Hepatocyte (in vitro differentiated cells): ENCODE measurements around the gene PDS5A. TPM values are rescaled to one million over a fixed set of nuclear protein-coding genes. Genes with fewer than 3 reads are reported as not detected.

ENCODE experiments used
- polyA plus RNA-seq: library from polyadenylated mRNA; unstranded; fragments of >200 nt; fragmentation: Nextera tagmentation; extraction: Ambion mirVana; gene quantifications from 2 replicates; pipeline ENCODE4 v1.2.1, GENCODE V29; 2016
- small RNA-seq: library from RNA; depleted of rRNA; stranded (forward); fragments of <200 nt; gene quantifications from one replicate; pipeline ENCODE3, GENCODE V24; 2014
- total RNA-seq: library from RNA; depleted of rRNA; stranded (reverse); fragments of >200 nt; gene quantifications from 2 replicates; pipeline ENCODE4 v1.2.3, GENCODE V29; 2014

Gene PDS5A
- total and polyA plus RNA-seq, 2 experiments from 2014 or later, result 24.6 to 69.2 TPM

Small RNA genes lying within 50 kb of the gene (small RNA-seq; reads per million reads assigned to genes)
- not detected for gene RNA5SP159

Other genes with a start within 250 kb of the PDS5A start
- gene N4BP2, start 78.9 kb upstream of the PDS5A start, total RNA-seq, result 28.8 and 29.9 TPM in 2 replicates
- 10.2 and 11.2 TPM in 2 replicates for gene N4BP2, start 78.9 kb upstream of the PDS5A start, polyA plus RNA-seq
- gene RHOH, start 219.1 kb upstream of the PDS5A start, total RNA-seq, result 0.36 TPM in 1 of 2 replicates, not detected in the other
- not detected in 2 replicates for gene RHOH, start 219.1 kb upstream of the PDS5A start, polyA plus RNA-seq